GM19193 (cell line): ENCODE data around the gene PCDH1.

Experiments used
- POLR2A ChIP-seq: IDR thresholded peaks from 4 replicates; pipeline ENCODE4 v1.6.1; 2011; ENCODE audit not compliant: insufficient read depth, insufficient read length; ENCODE audit errors: extremely low read depth

The PCDH1 gene

DNA sequence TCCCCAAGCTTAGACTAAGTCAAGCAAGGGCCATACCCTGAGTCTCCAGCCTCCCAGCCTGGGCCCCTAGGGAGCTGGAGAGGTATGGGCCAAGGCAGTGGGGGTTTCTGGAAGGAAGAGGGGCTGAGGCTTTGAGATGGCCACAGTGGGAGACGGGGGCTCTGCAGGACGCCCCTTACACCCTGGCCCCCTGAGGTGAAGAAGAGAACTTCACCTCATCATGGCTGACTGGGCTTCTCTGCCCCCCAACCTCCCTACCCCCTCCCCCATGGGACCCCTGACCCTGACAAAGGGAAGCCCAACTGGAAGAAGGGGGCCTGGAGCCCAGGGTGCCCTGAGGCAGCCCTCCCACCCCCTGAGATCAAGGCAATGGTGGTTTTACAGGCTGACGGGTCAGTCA is 25.8 kb downstream of the PCDH1 start:
- no peak for TF ChIP-seq POLR2A

DNA sequence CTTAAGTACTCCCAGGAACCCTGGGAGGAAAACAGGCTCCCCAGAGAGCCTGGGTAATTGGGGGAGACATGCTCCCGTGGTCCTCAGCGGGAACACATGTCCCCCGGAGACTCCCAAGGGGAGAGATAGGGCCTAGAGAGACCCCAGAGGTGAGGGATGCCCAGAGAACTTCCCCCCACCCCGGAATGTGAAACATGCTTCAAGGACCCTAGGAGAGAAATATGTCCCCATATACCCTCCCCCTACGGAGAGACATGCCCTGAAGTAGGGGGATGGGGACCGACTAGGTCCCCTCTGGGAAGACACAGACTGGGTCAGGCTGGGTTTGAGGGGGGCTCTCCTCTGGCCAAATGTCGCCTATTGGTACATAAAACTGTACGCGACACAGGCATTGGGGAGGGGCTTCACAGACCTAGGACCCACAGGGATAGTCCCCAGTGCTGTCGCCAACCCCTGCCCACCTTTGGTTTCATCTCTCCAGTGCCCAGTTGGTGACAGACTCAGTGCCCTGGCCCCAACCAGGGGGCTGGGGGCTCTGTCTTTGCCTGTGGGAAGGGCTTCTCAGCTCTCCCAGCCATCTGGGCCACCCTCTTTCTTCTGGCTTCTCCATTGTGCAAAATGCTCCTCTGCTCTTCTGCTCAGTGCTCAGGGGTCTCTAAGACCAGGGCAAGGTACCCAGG is 26.9 kb downstream of the PCDH1 start:
- TF ChIP-seq POLR2A, result no peak

DNA sequence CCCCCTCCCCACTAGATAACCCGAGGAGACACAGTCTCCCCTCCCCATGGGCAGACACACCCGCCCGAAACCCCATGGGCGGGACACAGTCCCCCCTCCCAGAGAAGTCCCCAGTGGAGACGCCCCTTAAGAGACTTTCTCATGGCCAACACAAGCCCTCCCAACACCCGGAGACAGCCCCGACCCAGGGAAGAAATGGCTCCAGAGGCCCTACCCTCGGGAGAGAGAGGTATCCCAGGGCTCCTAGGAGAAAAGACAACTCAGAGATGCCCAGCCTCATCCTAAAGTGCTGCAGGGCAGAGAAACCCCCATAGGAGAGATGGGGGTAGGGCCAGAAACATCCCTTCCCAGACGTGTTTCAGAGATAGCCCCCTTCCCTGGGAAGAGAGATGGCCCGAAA is 27.4 kb downstream of the PCDH1 start:
- TF ChIP-seq POLR2A, result no peak

DNA sequence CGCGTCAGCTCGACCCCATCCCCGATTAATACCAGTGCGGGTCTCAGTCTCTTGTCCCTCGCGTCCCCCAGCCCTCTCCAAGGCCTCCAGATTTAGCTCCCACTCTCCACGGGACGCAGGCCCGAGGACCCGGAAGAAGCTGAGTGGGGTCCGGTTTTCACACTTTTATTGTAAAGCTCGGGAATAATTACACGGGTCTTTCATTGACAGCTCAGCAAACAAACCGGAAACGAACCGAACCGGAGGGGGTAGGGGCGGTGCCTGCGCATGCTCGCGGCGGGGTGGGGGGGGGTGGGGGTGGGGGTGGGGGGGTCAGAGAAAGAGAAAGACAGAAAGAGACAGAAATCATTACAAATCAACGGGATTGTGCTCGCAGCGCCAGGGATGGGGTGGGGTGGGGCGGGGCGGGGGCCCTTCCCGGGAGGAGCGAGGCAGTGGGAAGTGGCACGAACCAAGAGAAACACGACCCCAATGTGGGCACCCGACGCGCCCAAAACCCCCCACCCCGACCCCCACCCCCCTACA is 27.9 kb downstream of the PCDH1 start:
- no peak for TF ChIP-seq POLR2A

DNA sequence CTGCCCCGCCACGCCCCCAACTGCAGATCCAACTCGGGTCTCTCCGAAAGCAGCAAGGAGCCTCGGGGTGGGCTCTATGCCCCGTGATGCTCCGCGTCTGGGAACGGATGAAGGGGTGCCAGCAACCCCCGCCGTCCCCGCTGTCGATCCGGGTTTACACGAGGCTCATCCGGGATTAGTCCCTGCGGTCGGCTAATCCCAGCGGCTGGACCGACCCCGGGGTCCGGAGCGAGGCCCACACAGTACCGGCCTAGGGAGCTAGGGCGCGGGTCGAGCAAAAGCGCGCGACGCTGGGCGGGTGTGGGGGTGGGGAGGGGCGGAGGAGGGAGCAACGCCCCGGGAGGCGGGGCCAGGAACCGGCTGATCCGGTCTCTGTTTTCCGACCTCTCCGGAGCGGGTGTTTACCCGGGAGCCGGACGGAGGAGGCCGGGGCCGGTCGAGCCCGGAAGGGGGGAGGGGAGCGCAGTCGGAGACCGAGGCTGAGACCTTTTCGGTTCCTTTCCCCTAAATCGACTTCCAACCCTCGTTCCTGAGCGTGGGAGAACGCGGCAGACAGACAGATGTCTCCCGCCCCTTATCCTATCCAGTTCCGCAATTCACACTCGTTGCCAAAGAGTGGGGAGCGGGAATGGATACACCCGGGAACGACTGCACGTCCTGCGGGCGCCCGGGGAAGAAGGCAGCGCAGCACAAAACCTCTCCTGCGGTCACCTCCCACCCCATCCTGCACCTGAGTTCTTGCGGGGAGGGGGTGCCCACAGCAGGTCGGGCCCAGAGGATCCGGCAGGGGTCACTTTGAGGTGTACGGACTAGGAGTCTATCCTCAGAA is 28.6 kb downstream of the PCDH1 start:
- peak; percentile 52 for TF ChIP-seq POLR2A

GRCh38 chr5:141848744-141849414 is 29.3 kb downstream of the PCDH1 start:
- no peak for TF ChIP-seq POLR2A

GRCh38 chr5:141846031-141846430 is 32.2 kb downstream of the PCDH1 start:
- no peak for TF ChIP-seq POLR2A

- no peak for TF ChIP-seq POLR2A
Observed at GRCh38 chr5:141845371-141845851, 32.8 kb downstream of the PCDH1 start.

DNA sequence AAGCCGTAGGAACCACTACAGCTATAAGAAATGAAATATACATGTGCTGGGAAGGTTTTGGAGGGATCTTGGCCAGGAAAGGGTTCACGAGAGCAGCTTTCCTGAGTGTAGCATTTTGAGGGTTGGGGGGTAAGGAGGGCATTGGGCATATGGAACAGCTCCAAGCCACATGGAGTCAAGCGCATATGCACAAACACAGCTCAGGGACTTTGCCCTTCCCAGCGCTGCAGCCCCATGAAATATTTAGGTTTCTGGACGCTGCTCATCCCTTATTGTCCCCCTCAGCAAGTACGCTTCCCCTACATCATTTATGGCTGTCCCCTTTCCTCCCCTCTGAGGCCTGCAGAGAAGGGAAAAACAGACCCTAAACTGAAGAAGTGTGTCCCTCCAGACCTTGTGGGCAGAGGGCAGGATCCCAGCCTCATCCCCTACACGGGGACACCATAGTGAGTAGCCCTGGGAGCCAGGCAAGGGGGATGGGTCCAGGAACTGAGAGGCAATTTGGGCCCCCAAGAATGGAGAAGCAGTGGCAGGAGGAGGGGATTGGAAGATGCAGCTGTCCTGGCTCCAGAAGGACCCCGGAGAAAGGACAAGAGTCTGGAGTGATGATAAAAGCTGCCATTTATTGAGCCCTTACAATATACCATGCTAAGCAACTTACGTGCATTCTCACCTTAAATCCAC is 33.7 kb downstream of the PCDH1 start:
- TF ChIP-seq POLR2A, result no peak

- TF ChIP-seq POLR2A, result no peak
Observed at GRCh38 chr5:141843156-141843927, 34.9 kb downstream of the PCDH1 start.

DNA sequence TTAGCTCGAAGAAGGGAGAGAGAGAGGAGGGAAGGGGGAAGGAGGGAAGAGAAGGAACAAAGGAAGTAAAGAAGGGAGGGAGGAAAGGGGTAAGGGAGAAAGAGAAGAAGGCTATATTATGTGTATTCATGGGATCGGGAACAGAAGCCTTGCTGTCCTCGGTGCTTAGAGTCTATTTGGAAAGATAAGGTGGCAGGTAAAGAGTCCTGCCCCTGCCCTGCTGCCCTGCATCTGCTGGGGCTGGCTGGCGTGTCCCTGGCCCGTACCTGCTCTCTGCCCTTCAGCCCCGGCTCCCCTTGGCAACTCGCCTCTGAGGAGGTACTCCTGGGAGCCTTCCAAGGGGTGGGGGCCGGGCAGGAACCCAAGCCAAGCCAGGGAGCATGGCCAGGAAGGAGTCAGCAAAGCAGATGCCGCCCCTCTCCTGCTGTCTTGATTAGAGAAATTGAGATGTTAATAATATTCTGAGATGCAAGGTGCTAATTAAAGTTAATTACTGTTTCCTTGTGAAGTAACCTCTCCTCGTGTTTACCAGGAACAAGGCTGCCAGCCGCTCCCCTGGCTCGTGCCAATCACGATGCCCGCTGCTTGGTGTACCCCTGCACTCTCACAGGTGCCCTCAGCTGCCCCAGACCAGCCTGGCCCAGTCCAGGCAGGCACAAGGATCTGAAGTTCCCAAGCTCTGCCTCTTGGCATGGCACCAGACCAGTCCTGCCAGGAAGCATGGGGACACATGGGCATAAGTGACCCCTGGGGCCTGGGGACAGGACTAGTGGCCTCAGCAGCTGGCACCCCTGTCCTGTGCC is 36.6 kb downstream of the PCDH1 start:
- no peak for TF ChIP-seq POLR2A

DNA sequence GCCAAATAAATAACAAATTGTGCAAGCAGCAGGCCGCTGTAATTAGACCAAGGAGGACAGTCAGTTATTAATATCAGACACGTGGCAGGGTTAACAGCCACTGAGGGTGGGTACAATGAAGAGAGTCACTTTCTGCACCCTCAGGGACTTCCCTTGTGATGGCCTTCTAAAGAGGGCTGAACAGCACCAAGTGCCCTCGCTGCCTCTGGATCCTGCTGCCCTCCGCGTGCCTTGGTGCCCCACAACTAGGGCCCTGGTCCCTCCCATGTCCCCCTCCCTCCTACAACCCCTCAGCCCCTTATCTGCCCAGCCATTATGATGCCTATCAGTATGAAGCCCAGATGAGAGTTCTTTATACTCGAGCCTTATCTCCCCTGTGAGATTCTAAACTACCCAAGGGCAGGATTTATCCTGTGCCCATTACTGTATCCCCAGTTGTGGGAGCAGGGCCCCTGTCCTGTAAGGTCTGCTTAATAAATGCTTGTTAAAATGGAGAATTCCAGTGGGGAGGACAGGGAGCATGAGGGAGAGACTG is 37.3 kb downstream of the PCDH1 start:
- no peak for TF ChIP-seq POLR2A

- TF ChIP-seq POLR2A, result no peak
Observed at GRCh38 chr5:141840280-141840812, 37.9 kb downstream of the PCDH1 start.
